ENCODE data around the gene PCIF1. TPM values are rescaled to one million over a fixed set of nuclear protein-coding genes. Genes with fewer than 3 reads are reported as not detected.

PCIF1 gene
- total and polyA plus RNA-seq, 9 of the 15 experiments (the other 6 are each of a cell fraction or from before 2014, with no cell fraction given): 5.8 to 29.4 (median 11.3) TPM

- TF ChIP-seq POLR3G (IDR thresholded peaks at IDR 0.05; ENCODE audit: extremely low read depth, insufficient read length, insufficient replicate concordance) (no peak), FIP1L1 (IDR thresholded peaks at IDR 0.05; ENCODE audit: low read depth, low read length, poor library complexity, severe bottlenecking) (no peak), KLF1 (tag; IDR thresholded peaks at IDR 0.05) (no peak), CREB3L1 (IDR thresholded peaks at IDR 0.05; ENCODE audit: borderline replicate concordance, low read depth) (no peak), CBFB (CRISPR knock-in tag; IDR thresholded peaks at IDR 0.05) (no peak), NELFE (IDR thresholded peaks at IDR 0.05; ENCODE audit: insufficient read depth, insufficient read length) (no peak), POLR2AphosphoS2 (IDR thresholded peaks at IDR 0.05; ENCODE audit: low read length) (0 out of 2 replicates have a peak, but pooled peaks have one; percentile 56), ZKSCAN8 (CRISPR knock-in tag; IDR thresholded peaks at IDR 0.05) (no peak), CC2D1A (IDR thresholded peaks at IDR 0.05) (no peak), PCBP1 (IDR thresholded peaks at IDR 0.05; ENCODE audit: low read depth, low read length, poor library complexity, severe bottlenecking) (no peak), CHD1 (IDR thresholded peaks at IDR 0.05; ENCODE audit: low read length) (no peak), ELF2 (CRISPR knock-in tag; IDR thresholded peaks at IDR 0.05) (no peak), ZNF175 (CRISPR knock-in tag; IDR thresholded peaks at IDR 0.05; ENCODE audit: low read depth) (no peak), UBTF (IDR thresholded peaks at IDR 0.05; ENCODE audit: borderline replicate concordance in 1 of 2, low read depth in 2 of 2, low read length in 2 of 2) (no peak), NFIC (IDR thresholded peaks at IDR 0.05) (peak; percentile 95), GTF2A2 (tag; IDR thresholded peaks at IDR 0.05) (no peak), BRD4 (IDR thresholded peaks at IDR 0.05) (no peak), DEAF1 (CRISPR knock-in tag; IDR thresholded peaks at IDR 0.05) (peak; percentile 23; the same call in 1 of the 2 replicates)
- TF ChIP-seq, protein P1, sequence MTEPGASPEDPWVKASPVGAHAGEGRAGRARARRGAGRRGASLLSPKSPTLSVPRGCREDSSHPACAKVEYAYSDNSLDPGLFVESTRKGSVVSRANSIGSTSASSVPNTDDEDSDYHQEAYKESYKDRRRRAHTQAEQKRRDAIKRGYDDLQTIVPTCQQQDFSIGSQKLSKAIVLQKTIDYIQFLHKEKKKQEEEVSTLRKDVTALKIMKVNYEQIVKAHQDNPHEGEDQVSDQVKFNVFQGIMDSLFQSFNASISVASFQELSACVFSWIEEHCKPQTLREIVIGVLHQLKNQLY (CRISPR knock-in tag; conservative IDR thresholded peaks at IDR 0.05): no peak
- TF ChIP-seq, protein P2, sequence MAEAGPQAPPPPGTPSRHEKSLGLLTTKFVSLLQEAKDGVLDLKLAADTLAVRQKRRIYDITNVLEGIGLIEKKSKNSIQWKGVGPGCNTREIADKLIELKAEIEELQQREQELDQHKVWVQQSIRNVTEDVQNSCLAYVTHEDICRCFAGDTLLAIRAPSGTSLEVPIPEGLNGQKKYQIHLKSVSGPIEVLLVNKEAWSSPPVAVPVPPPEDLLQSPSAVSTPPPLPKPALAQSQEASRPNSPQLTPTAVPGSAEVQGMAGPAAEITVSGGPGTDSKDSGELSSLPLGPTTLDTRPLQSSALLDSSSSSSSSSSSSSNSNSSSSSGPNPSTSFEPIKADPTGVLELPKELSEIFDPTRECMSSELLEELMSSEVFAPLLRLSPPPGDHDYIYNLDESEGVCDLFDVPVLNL (CRISPR knock-in tag; IDR thresholded peaks at IDR 0.05; ENCODE audit: low read depth): no peak
These were observed 1.0 kb upstream of the PCIF1 start (continued) for GRCh38 chr20:45933266-45934045.

Measured in K562 (cell line).